ENCODE data around the gene NUP155. TPM values are rescaled to one million over a fixed set of nuclear protein-coding genes. Genes with fewer than 3 reads are reported as not detected.
A peak's percentile ranks its signal among the peaks of the same experiment; 100 is the strongest.

NUP155 gene
- total and polyA plus RNA-seq, 3 experiments from 2014 or later: 29.9 to 85.4 (median 75.3) TPM

DNA sequence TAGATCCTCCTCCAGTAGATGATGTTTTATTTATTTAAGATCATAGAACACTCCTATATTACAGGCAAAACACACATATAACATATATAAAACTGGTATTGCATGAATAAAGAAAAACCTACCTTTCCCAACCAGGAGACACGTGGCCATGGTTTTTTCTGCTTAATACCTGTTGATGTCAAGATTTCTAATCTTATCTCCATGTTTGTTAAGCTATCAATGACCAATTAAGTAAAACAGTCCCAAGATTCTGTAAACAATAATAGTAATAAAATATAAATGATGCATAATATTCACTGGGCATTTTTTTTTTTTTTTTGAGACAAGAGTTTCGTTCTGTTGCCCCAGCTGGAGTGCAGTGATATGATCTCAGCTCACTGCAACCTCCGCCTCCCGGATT, 123.4 kb downstream of the NUP155 start:
- H3K36me3 Mint-ChIP-seq: peaks cover 0 to 6% (median 2%) of the 10 kb centered on the region in 3 donors
- H3K4me3 ChIP-seq (ENCODE audit: low read length): no peak overlapping the region
- H3K27me3 ChIP-seq (ENCODE audit: insufficient read depth, low read length, poor library complexity, severe bottlenecking): no peaks in the 10 kb centered on the region
- CTCF ChIA-PET: interaction anchor here (0.7 kb wide), 1 partner anchor 127 kb away, joined by 3 read pairs; no protein-coding TSS in a partner anchor
- no peaks in the 10 kb centered on the region for H3K9me3 ChIP-seq (ENCODE audit: low read length)
- H3K27me3 Mint-ChIP-seq: no peaks in the 10 kb centered on the region
- H3K27ac Mint-ChIP-seq: peak overlapping the region in 2 of 8 donors; percentile 12 to 29
- H3K36me3 ChIP-seq (ENCODE audit: insufficient read depth, low read length): no peaks in the 10 kb centered on the region
- DNase-seq: no peak
- H3K4me3 Mint-ChIP-seq: peak overlapping the region in 6 of 7 donors; percentile 26 to 83 (median 51)
- POLR2A ChIA-PET: no interaction called here
- H3K9me3 Mint-ChIP-seq: no peaks in the 10 kb centered on the region
- H3K27ac ChIP-seq (ENCODE audit: low read depth, low read length): no peak overlapping the region
- no peaks in the 10 kb centered on the region for H3K4me1 ChIP-seq (ENCODE audit: insufficient read depth, low read length)
- peaks cover 16 to 33% (median 24%) of the 10 kb centered on the region in 3 donors for H3K4me1 Mint-ChIP-seq

DNA sequence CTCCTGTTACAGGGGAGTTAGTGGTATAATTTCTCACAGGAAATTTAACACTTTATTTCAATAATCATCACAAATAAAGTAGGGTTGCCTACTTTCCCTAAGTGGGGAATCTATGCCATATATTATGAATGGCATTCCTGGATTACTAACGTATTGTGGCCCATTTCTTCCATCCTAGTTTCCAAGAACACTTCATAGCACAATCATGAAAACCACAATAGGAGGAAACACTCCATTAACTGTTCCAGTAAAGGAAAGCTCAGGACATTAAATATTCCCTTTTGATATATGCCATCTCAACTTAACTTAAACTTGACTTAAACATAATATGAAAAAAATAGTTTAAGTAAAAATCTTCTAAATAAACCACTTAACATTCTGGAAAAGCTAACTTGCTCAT, 123.9 kb downstream of the NUP155 start:
- Histone ChIP-seq H3K27me3 (ENCODE audit: insufficient read depth, low read length, poor library complexity, severe bottlenecking) (no peaks in the 10 kb centered on the region), H3K4me3 (ENCODE audit: low read length) (no peak overlapping the region), H3K27ac (ENCODE audit: low read depth, low read length) (no peak overlapping the region), H3K9me3 (ENCODE audit: low read length) (no peaks in the 10 kb centered on the region), H3K4me1 (ENCODE audit: insufficient read depth, low read length) (no peaks in the 10 kb centered on the region), H3K36me3 (ENCODE audit: insufficient read depth, low read length) (no peaks in the 10 kb centered on the region)
- Mint-ChIP-seq H3K4me3 (peak overlapping the region in 4 of 7 donors; percentile 26 to 83 (median 60)), H3K36me3 (peaks cover 0 to 8% (median 2%) of the 10 kb centered on the region in 3 donors), H3K9me3 (no peaks in the 10 kb centered on the region), H3K27ac (peak overlapping the region in 1 of 8 donors; percentile 12), H3K4me1 (peaks cover 16 to 33% (median 24%) of the 10 kb centered on the region in 3 donors), H3K27me3 (no peaks in the 10 kb centered on the region)
- CTCF ChIA-PET: no interaction called here
- POLR2A ChIA-PET: no interaction called here
- no peak for DNase-seq

Other genes starting within 250 kb of the NUP155 start
- 1 to 10 TPM; 8.2 to 9.3 TPM for gene CPLANE1, start 121.7 kb downstream of the NUP155 start, total RNA-seq
- 1.3 TPM for gene CPLANE1, start 121.7 kb downstream of the NUP155 start, polyA plus RNA-seq
- gene WDR70, start 8.2 kb upstream of the NUP155 start, total RNA-seq: 10 to 100 TPM; 36.5 to 39.1 TPM
- gene WDR70, start 8.2 kb upstream of the NUP155 start, polyA plus RNA-seq: 15.5 TPM